HFF-Myc (cell line): ENCODE data around the gene RRP8.
A peak's percentile ranks its signal among the peaks of the same experiment; 100 is the strongest.

Source experiments
- DNase-seq: peaks from one replicate; pipeline ENCODE4 v3.0.0-alpha.2; 2011; ENCODE audit warnings: low read depth; ENCODE audit errors: extremely low read depth
- H3K4me3 ChIP-seq: replicated peaks from 2 replicates; pipeline ENCODE4 v1.5.1; 2011; ENCODE audit warnings: low read depth, mild to moderate bottlenecking, control low read depth, low read length
- CTCF ChIP-seq: IDR thresholded peaks from 2 replicates; pipeline ENCODE4 v1.5.1; 2012; ENCODE audit warnings: mild to moderate bottlenecking, low read depth, low read length, control low read depth; ENCODE audit errors: missing control alignments

Gene RRP8

GRCh38 chr11:6646918-6647679, 43.7 kb upstream of the RRP8 start:
- H3K4me3 ChIP-seq = peak overlapping the region; percentile 32
- DNase-seq = no peak
- no peak for TF ChIP-seq CTCF

GRCh38 chr11:6646576-6646917, 43.1 kb upstream of the RRP8 start:
- TF ChIP-seq CTCF = no peak
- peak overlapping the region; percentile 32 for H3K4me3 ChIP-seq
- DNase-seq = peak; percentile 91

GRCh38 chr11:6646071-6646470, 42.7 kb upstream of the RRP8 start:
- DNase-seq = no peak
- TF ChIP-seq CTCF = no peak
- peak overlapping the region; percentile 32 for H3K4me3 ChIP-seq

- no peak for DNase-seq
- no peak for TF ChIP-seq CTCF
- H3K4me3 ChIP-seq = no peak overlapping the region
Observed at GRCh38 chr11:6642957-6643356, 39.5 kb upstream of the RRP8 start.

- TF ChIP-seq CTCF = no peak
- no peak overlapping the region for H3K4me3 ChIP-seq
Observed at GRCh38 chr11:6640985-6641701, 37.7 kb upstream of the RRP8 start.

GRCh38 chr11:6640036-6640984, 36.9 kb upstream of the RRP8 start:
- H3K4me3 ChIP-seq = no peak overlapping the region
- TF ChIP-seq CTCF = no peak
- no peak for DNase-seq

More at GRCh38 chr11:6640985-6641701, 37.7 kb upstream of the RRP8 start:
- DNase-seq = no peak
